ENCODE measurements around the gene ZNF121. TPM values are rescaled to one million over a fixed set of nuclear protein-coding genes. Genes with fewer than 3 reads are reported as not detected.

The ZNF121 gene
- total RNA-seq, 2 experiments from 2014 or later = 52.0 to 52.2 TPM

- POLR2A ChIA-PET = no interaction called here
- no peaks in the 10 kb centered on the region for H3K27me3 Mint-ChIP-seq
- H3K36me3 Mint-ChIP-seq (ENCODE audit: low read depth) = peaks cover 49% of the 10 kb centered on the region
- no peak for DNase-seq
- H3K27ac Mint-ChIP-seq = no peak overlapping the region
- CTCF ChIA-PET = no interaction called here
- H3K9me3 Mint-ChIP-seq = peaks cover 60% of the 10 kb centered on the region
- no peaks in the 10 kb centered on the region for H3K4me1 Mint-ChIP-seq
- H3K4me3 Mint-ChIP-seq = no peak overlapping the region
Observed at GRCh38 chr19:9523885-9524474, 60.3 kb downstream of the ZNF121 start.

Other genes with a start within 250 kb of the ZNF121 start
- gene ZNF177, start 221.5 kb downstream of the ZNF121 start, total RNA-seq = under 1 TPM; 0.69 to 0.75 TPM
- gene ZNF266, start 148.9 kb downstream of the ZNF121 start, total RNA-seq = 10 to 100 TPM; 29.4 to 31.7 TPM
- under 1 TPM in 1 of 2 experiments, not detected in 1; 0.06 TPM for gene ZNF560, start 85.9 kb downstream of the ZNF121 start, total RNA-seq
- gene ZNF426, start 45.9 kb downstream of the ZNF121 start, total RNA-seq = 10 to 100 TPM; 12.7 to 15.0 TPM
- gene ZNF561, start 36.7 kb upstream of the ZNF121 start, total RNA-seq = 10 to 100 TPM; 24.4 to 25.8 TPM
- 10 to 100 TPM; 18.1 to 19.7 TPM for gene ZNF562, start 90.6 kb upstream of the ZNF121 start, total RNA-seq
- gene ZNF846, start 184.2 kb upstream of the ZNF121 start, total RNA-seq = 1 to 10 TPM; 6.9 to 8.2 TPM
- 10 to 100 TPM; 20.9 to 25.6 TPM for gene FBXL12, start 234.6 kb upstream of the ZNF121 start, total RNA-seq
- gene UBL5, start 243.4 kb upstream of the ZNF121 start, total RNA-seq = 100 to 1,000 TPM; 313 to 349 TPM

All from activated CD4-positive, alpha-beta T cell treated with anti-CD3 and anti-CD28 coated beads, Interleukin-2, amount 10 ng/mL, durations not matched to agents 7 days and 5 days (primary cell).